IPS-20b (cell line): ENCODE data around the gene ZIC4.

ENCODE experiments used
- H3K27ac ChIP-seq: one replicate; pipeline ENCODE4 v1.5.1; 2013; ENCODE audit warnings: low read length
- H3K27me3 ChIP-seq: 2 replicates; pipeline ENCODE4 v1.6.1; 2013; ENCODE audit warnings: mild to moderate bottlenecking, low read length, inconsistent platforms; ENCODE audit not compliant: insufficient read depth
- H3K36me3 ChIP-seq: 2 replicates; pipeline ENCODE4 v1.6.1; 2013; ENCODE audit warnings: low read depth, mild to moderate bottlenecking, inconsistent platforms, low read length, moderate library complexity; ENCODE audit not compliant: insufficient read depth
- H3K4me1 ChIP-seq: 2 replicates; pipeline ENCODE4 v1.6.1; 2013; ENCODE audit warnings: mild to moderate bottlenecking, control low read depth, inconsistent platforms, low read length, moderate library complexity; ENCODE audit not compliant: insufficient read depth
- H3K4me3 ChIP-seq: 2 replicates; pipeline ENCODE4 v1.5.1; 2013; ENCODE audit warnings: mild to moderate bottlenecking, low read length, inconsistent platforms
- H3K9ac ChIP-seq: 2 replicates; pipeline ENCODE4 v1.6.1; 2013; ENCODE audit warnings: low read depth, mild to moderate bottlenecking, inconsistent platforms, low read length, moderate library complexity
- H3K9me3 ChIP-seq: 2 replicates; pipeline ENCODE4 v1.6.1; 2013; ENCODE audit warnings: mild to moderate bottlenecking, low read depth, low read length, inconsistent platforms; ENCODE audit not compliant: insufficient read depth

ZIC4 gene

DNA sequence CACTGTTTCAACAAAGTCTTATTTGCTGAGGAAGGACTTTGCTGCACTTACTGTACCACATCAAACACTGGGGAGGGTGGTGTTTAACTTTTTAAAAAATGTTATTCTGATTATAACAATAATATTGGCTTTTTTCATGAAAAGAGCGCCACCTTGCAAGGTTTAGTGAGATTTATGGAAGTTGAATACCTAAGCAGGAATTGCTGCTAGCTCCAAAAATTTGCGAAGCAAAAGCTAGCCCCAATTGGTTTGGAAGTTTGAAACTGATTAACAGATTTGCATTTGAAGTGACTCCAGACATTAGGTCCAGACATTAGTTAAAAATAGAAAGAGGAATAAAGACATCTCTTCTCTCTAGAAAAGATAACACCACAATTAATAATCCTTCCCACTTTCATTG, 9.5 kb upstream of the ZIC4 start:
- H3K4me3 ChIP-seq, result no peak overlapping the region
- H3K9me3 ChIP-seq, result peaks cover 10% of the 10 kb centered on the region; the same call in 1 of the 2 replicates
- no peaks in the 10 kb centered on the region for H3K36me3 ChIP-seq
- no peak overlapping the region for H3K9ac ChIP-seq
- H3K4me1 ChIP-seq, result peaks cover 15% of the 10 kb centered on the region
- H3K27me3 ChIP-seq, result peaks cover 100% of the 10 kb centered on the region
- no peak overlapping the region for H3K27ac ChIP-seq

DNA sequence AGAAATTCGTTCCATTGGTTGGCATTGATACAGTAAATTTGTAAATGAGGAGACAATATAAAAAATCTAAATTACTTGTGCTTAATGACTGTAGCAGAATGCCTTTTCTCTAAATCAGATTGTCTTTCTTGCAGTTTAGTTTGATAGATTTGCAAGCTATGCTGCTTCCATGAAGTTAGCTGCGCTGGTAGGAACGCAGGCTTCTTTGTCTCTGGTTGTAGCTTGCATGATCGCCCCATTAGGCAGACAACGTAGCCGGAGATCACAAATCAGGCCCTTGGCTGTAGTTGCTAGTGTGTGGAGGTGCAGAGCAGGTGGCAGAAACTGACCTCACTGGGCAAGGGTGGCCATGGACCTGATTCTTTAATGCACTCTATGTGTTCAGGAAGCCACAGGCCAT, 8.9 kb upstream of the ZIC4 start:
- Histone ChIP-seq H3K9ac (no peak overlapping the region), H3K36me3 (no peaks in the 10 kb centered on the region), H3K4me3 (no peak overlapping the region), H3K4me1 (peaks cover 18% of the 10 kb centered on the region), H3K9me3 (peaks cover 6% of the 10 kb centered on the region; the same call in 1 of the 2 replicates), H3K27ac (no peak overlapping the region), H3K27me3 (peaks cover 100% of the 10 kb centered on the region)

- H3K9ac ChIP-seq, result no peak overlapping the region; the same call in 1 of the 2 replicates
- peaks cover 12% of the 10 kb centered on the region for H3K4me1 ChIP-seq
- no peaks in the 10 kb centered on the region for H3K9me3 ChIP-seq
- no peak overlapping the region for H3K27ac ChIP-seq
- no peaks in the 10 kb centered on the region for H3K36me3 ChIP-seq
- H3K4me3 ChIP-seq, result peak overlapping the region; percentile 39; the same call in 1 of the 2 replicates
- H3K27me3 ChIP-seq, result peaks cover 100% of the 10 kb centered on the region
Measured at GRCh38 chr3:147414390-147415138, 8.2 kb upstream of the ZIC4 start.

DNA sequence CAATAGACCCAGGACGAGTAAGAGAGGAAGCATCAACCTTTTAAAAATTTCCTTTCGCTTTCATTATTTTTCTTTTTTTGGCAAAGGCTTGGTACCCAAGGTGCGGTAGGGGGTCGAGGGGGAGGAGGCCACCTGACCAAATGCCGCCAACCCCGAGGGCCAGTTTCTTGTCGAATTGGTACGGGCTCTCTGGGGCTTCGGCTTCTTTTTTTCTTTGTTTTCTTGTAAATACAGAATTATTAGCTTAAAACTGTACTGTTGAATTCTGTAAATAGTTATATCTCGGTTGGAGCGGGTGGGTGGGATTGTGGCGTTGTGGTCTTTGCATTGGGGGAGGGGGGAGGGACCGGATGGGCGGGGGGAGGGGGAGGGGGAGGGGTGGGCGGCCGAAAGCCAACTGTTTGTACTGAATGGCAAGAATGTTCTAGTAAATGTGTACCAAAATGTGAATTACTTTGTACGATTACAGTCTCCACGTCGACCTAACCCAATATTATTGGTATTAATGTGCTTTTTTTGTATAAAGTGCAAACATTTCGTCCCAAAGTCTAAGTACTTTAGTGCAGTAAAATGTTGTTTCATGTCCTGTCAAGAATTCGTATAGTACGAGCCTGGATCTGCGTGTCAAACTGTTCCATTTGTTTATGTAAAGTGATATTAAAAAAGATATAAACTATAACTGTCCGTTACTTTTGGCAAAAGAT, 7.5 kb upstream of the ZIC4 start:
- Histone ChIP-seq H3K27me3 (peaks cover 100% of the 10 kb centered on the region), H3K4me1 (peaks cover 11% of the 10 kb centered on the region), H3K27ac (no peak overlapping the region), H3K9me3 (no peaks in the 10 kb centered on the region), H3K36me3 (no peaks in the 10 kb centered on the region), H3K4me3 (peak overlapping the region; percentile 58), H3K9ac (peak overlapping the region; percentile 28; the same call in 1 of the 2 replicates)

- Histone ChIP-seq H3K4me3 (peak overlapping the region; percentile 58), H3K27me3 (peaks cover 100% of the 10 kb centered on the region), H3K9ac (peak overlapping the region; percentile 28; the same call in 1 of the 2 replicates), H3K36me3 (no peaks in the 10 kb centered on the region), H3K27ac (no peak overlapping the region), H3K4me1 (peaks cover 12% of the 10 kb centered on the region; the same call in 1 of the 2 replicates), H3K9me3 (no peaks in the 10 kb centered on the region)
Measured at GRCh38 chr3:147412917-147413685, 6.8 kb upstream of the ZIC4 start.

GRCh38 chr3:147412261-147412916, 6.0 kb upstream of the ZIC4 start:
- Histone ChIP-seq H3K27me3 (peaks cover 100% of the 10 kb centered on the region), H3K9me3 (no peaks in the 10 kb centered on the region), H3K27ac (no peak overlapping the region), H3K9ac (no peak overlapping the region), H3K4me3 (peak overlapping the region; percentile 58; the same call in 1 of the 2 replicates), H3K36me3 (no peaks in the 10 kb centered on the region), H3K4me1 (peaks cover 16% of the 10 kb centered on the region; the same call in 1 of the 2 replicates)

GRCh38 chr3:147411815-147412241, 5.5 kb upstream of the ZIC4 start:
- Histone ChIP-seq H3K4me3 (peak overlapping the region; percentile 64; the same call in 1 of the 2 replicates), H3K4me1 (peaks cover 19% of the 10 kb centered on the region; the same call in 1 of the 2 replicates), H3K27ac (no peak overlapping the region), H3K36me3 (no peaks in the 10 kb centered on the region), H3K27me3 (peaks cover 100% of the 10 kb centered on the region), H3K9me3 (no peaks in the 10 kb centered on the region), H3K9ac (peak overlapping the region; percentile 3; the same call in 1 of the 2 replicates)

DNA sequence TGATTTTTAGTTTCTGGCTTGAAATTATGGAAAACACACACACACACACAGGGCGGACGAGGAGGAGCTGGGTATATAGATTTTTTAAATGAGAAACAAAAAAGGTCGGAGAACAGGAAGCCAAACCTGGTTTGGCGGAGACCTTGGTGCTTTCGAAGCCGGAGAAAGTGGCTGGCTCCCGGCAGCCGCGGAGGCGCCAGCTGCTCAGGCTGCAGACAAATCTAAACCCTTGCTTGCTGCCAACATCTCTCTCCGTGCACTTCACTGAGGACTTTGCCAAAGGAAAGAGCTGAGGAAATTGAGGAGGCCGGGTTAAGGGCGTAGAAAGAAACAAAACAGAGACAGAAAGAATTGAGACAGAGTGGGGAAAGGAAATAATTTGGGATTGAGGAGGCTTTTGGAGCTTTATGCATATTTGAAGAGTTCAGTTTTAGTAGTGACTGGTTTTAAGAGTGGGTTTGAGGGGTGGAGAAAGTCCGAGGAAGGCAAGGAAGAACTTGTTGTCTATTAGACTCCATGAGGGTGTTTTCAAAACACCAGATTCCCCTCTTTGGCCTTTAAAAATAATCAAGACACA, 5.0 kb upstream of the ZIC4 start:
- no peaks in the 10 kb centered on the region for H3K36me3 ChIP-seq
- peaks cover 19% of the 10 kb centered on the region; the same call in 1 of the 2 replicates for H3K4me1 ChIP-seq
- H3K9me3 ChIP-seq, result no peaks in the 10 kb centered on the region; the same call in 1 of the 2 replicates
- H3K4me3 ChIP-seq, result peak overlapping the region; percentile 64; the same call in 1 of the 2 replicates
- no peak overlapping the region for H3K27ac ChIP-seq
- peaks cover 100% of the 10 kb centered on the region for H3K27me3 ChIP-seq
- peak overlapping the region; percentile 3; the same call in 1 of the 2 replicates for H3K9ac ChIP-seq

DNA sequence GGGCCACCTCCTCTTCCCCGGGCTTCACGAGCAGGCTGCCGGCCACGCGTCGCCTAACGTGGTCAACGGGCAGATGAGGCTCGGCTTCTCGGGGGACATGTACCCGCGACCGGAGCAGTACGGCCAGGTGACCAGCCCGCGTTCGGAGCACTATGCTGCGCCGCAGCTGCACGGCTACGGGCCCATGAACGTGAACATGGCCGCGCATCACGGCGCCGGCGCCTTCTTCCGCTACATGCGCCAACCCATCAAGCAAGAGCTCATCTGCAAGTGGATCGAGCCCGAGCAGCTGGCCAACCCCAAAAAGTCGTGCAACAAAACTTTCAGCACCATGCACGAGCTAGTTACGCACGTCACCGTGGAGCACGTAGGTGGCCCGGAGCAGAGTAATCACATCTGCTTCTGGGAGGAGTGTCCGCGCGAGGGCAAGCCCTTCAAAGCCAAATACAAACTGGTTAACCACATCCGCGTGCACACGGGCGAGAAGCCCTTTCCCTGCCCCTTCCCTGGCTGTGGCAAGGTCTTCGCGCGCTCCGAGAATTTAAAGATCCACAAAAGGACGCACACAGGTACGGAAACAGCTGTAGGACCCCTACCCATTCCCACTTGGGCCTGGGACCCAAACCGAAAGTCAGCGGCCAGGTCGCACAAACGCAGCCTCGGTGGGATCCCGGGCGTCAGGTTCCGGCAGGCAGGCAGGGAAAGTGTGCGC, 4.3 kb upstream of the ZIC4 start:
- Histone ChIP-seq H3K36me3 (no peaks in the 10 kb centered on the region), H3K9ac (peak overlapping the region; percentile 3; the same call in 1 of the 2 replicates), H3K27ac (no peak overlapping the region), H3K27me3 (peaks cover 100% of the 10 kb centered on the region), H3K4me1 (peaks cover 19% of the 10 kb centered on the region; the same call in 1 of the 2 replicates), H3K4me3 (peak overlapping the region; percentile 64; the same call in 1 of the 2 replicates), H3K9me3 (no peaks in the 10 kb centered on the region; the same call in 1 of the 2 replicates)

- no peak overlapping the region for H3K27ac ChIP-seq
- H3K9me3 ChIP-seq, result no peaks in the 10 kb centered on the region; the same call in 1 of the 2 replicates
- H3K9ac ChIP-seq, result peak overlapping the region; percentile 3; the same call in 1 of the 2 replicates
- peaks cover 22% of the 10 kb centered on the region; the same call in 1 of the 2 replicates for H3K4me1 ChIP-seq
- peak overlapping the region; percentile 64; the same call in 1 of the 2 replicates for H3K4me3 ChIP-seq
- peaks cover 100% of the 10 kb centered on the region for H3K27me3 ChIP-seq
- H3K36me3 ChIP-seq, result no peaks in the 10 kb centered on the region
Measured at GRCh38 chr3:147410116-147410525, 3.8 kb upstream of the ZIC4 start.
